Spleen (tissue), 7 donors: Measurements from ENCODE around the gene SPATA3.

Experiments
- CTCF ChIP-seq, 11 experiments: fragments of 200-600 bp in 7 of 11; fragments of 450-650 bp in 4 of 11; sonication (generic) in 4 of 11; IDR thresholded peaks in 8 of 11; conservative IDR thresholded peaks in 3 of 11; 1 replicate in 7 of 11; 2 replicates in 4 of 11; pipeline versions ENCODE4 v1.4.0 to v1.8.0; 2016 to 2021; ENCODE audit warnings: antibody characterized with exemption in 11 of 11, inconsistent platforms in 4 of 11, mild to moderate bottlenecking in 1 of 11
- POLR2A ChIP-seq, 3 donors: fragments of 450-650 bp; IDR thresholded peaks; one replicate each; pipeline ENCODE4 v1.5.1; 2017; ENCODE audit warnings: antibody characterized with exemption in 3 of 3, mild to moderate bottlenecking in 1 of 3
- donor health status: DM: no; HTN: no; CAD: no; lungs with moderate emphysema.
- donor health status: DM: no; HTN: no; CAD: no.
- donor health status: DM: no; HTN: no; CAD: no.

DNA sequence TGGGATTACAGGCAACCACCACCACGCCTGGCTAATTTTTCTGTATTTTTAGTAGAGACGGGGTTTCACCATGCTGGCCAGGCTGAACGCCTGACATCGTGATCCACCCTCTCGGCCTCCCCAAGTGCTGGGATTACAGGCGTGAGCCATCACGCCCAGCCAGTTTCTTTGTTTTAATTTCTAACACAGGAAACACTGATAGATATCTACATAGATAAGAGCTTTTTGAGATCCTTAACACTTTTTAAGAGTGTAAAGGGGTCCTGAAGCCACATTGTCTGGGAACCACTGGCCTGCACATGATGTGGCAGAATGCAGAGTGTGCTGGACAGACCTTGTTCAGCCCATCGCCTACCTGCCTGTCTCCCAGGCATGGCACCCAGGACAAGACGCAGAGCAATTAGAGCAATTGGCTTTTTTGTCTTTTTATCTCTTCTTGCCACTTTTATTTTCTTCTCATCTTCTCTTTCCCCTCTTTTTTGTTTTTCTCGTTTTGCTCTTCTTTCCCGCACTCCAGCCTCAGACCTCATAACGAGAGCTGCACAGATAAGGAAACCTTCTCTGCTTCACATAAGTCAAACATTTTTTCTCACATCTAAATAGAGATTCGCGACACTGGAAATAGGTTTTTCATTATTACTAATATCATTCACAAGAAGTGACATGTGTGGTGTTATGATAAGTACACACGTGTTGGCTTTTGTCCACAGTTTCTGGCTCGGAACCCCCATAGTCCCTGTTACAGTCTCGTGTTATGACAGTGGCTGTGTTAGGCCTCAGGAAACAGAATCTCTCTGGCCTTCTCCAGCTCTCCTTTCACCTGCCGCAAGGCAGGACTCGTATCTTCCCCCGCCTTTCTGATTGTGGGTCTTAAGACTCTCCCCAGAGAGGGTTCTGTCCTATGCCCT lies 45.7 kb upstream of the SPATA3 start:
- TF ChIP-seq POLR2A (IDR thresholded peaks at IDR 0.05) = no peak
- no peak for TF ChIP-seq CTCF (IDR thresholded peaks at IDR 0.05 in 8 of 11, conservative IDR thresholded peaks at IDR 0.05 in 3 of 11)
